ENCODE data around the gene PLCB2. TPM values are rescaled to one million over a fixed set of nuclear protein-coding genes. Genes with fewer than 3 reads are reported as not detected.

PLCB2 gene
- 4.3 and 8.7 TPM in 2 replicates for total RNA-seq (2014; rRNA removed; shearing (Covaris generic); ENCODE audit: low replicate concordance)

DNA sequence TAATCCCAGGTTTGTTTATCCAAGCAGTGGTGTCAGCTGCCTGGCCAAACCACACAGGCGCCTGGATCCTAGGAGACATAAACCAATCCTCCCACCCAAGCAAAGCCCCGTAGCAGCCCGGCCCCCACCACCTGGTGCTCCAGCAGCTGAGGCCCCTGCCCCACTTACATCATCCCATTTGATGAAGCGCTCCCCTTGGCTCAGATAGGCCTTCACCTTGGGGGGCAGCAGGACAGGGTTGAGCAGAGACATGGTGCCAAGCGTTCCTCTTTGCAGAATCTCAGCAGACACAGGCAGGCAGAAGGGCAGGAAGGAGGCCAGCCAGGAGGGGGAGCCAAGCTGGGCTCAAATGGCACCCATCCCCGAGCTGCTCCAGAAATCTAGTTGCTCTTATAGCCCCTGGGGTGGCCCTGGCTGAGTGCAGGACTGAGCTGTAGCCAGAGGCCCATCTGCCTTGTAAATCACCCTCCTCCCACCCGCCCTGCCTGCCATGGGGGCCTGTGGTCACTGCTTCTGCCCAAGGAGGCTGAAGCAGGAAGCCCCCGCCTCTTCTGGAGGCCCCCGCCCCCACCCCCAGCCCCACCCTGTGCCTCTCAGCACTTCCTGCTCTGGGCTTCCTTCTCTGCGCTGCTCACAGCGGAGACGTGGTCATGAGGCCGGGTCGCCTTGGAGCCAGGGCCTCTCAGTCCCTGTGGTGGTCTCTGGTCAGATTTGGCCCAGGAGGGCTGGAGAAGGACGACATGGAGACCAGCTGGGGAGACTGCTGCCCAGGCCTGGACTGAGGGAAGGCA lies at the start of gene PLCB2:
TSS of gene PLCB2 (minus strand) at position 515 of the 791 bp plus-strand sequence. CDS start at position 252, 263 bp downstream.
- Histone ChIP-seq H3K27me3 (ENCODE audit: low read length) (no peaks in the 10 kb centered on the region), H3K79me2 (ENCODE audit: low read length) (no peaks in the 10 kb centered on the region), H3K27ac (ENCODE audit: low read length) (peak within 1 kb of the TSS; percentile 70), H3K9ac (ENCODE audit: low read length) (peak within 1 kb of the TSS; percentile 65), H3K9me2 (replicated peaks; ENCODE audit: insufficient read depth, low read length) (no peaks in the 10 kb centered on the region), H3K4me3 (ENCODE audit: low read length) (peak within 1 kb of the TSS; percentile 59; the same call in 1 of the 2 replicates), H3K4me2 (ENCODE audit: low read depth, low read length, poor library complexity, severe bottlenecking) (peak within 1 kb of the TSS; percentile 74), H3K9me3 (ENCODE audit: low read length) (no peaks in the 10 kb centered on the region), H3K4me1 (ENCODE audit: low read length) (peaks cover 33% of the 10 kb centered on the region), H3K36me3 (ENCODE audit: insufficient read depth, low read length) (no peaks in the 10 kb centered on the region), H4K20me1 (ENCODE audit: insufficient read depth, low read depth, low read length) (no peaks in the 10 kb centered on the region), H2AFZ (ENCODE audit: low read length) (no peak within 1 kb of the TSS)
- DNase-seq, result peak; percentile 74

DNA sequence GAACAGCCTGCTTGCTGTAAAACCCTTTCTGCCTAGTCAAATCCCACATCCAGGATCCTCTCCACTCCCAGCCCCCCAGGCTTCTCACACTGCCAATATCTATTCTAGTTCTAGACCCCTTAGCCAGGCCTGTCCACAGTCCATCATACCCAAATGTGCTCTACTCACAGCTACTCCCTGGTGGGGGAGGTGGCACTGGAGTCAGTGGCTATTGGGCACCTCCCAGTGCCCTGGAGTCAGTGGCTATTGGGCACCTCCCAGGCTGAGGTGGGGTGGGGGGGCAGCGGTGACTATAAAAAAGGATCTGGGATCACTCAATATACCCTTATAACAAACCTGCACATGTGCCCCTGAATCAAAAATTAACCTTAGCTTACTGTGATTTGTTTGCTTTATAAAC lies 49.5 kb upstream of the PLCB2 start:
- H3K4me1 ChIP-seq (ENCODE audit: low read length), result peaks cover 15% of the 10 kb centered on the region
- peak overlapping the region; percentile 79 for H3K4me2 ChIP-seq (ENCODE audit: low read depth, low read length, poor library complexity, severe bottlenecking)
- H3K9ac ChIP-seq (ENCODE audit: low read length), result no peak overlapping the region
- H4K20me1 ChIP-seq (ENCODE audit: insufficient read depth, low read depth, low read length), result no peaks in the 10 kb centered on the region; the same call in 1 of the 2 replicates
- H3K9me2 ChIP-seq (replicated peaks; ENCODE audit: insufficient read depth, low read length), result no peaks in the 10 kb centered on the region
- no peaks in the 10 kb centered on the region for H3K36me3 ChIP-seq (ENCODE audit: insufficient read depth, low read length)
- H2AFZ ChIP-seq (ENCODE audit: low read length), result no peak overlapping the region
- no peak overlapping the region for H3K27ac ChIP-seq (ENCODE audit: low read length)
- H3K4me3 ChIP-seq (ENCODE audit: low read length), result peak overlapping the region; percentile 72
- H3K9me3 ChIP-seq (ENCODE audit: low read length), result no peaks in the 10 kb centered on the region
- H3K27me3 ChIP-seq (ENCODE audit: low read length), result no peaks in the 10 kb centered on the region
- no peak for DNase-seq
- no peaks in the 10 kb centered on the region for H3K79me2 ChIP-seq (ENCODE audit: low read length)

DNA sequence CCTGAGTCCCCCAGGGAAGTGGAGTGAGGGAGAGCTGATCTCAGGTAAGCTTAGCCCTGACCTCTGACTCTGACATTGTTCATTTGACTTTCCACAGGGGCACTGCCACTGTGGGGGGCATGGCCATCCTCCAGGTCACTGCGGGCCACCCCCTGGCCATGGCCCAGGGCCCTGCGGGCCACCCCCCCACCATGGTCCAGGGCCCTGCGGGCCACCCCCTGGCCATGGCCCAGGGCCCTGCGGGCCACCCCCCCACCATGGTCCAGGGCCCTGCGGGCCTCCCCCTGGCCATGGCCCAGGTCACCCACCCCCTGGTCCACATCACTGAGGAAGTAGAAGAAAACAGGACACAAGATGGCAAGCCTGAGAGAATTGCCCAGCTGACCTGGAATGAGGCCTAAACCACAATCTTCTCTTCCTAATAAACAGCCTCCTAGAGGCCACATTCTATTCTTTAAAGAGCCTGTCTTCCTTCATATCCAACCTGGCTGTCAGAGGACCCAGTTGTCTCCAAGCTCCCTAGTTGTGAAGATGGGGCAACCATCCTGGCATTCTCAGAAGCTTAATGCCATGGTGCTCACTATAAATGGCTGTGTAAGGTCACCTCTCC lies 48.3 kb upstream of the PLCB2 start:
- Histone ChIP-seq H3K4me3 (ENCODE audit: low read length) (no peak overlapping the region), H3K9me3 (ENCODE audit: low read length) (no peaks in the 10 kb centered on the region), H3K27ac (ENCODE audit: low read length) (no peak overlapping the region), H3K36me3 (ENCODE audit: insufficient read depth, low read length) (no peaks in the 10 kb centered on the region), H3K4me1 (ENCODE audit: low read length) (peaks cover 15% of the 10 kb centered on the region), H3K9me2 (replicated peaks; ENCODE audit: insufficient read depth, low read length) (no peaks in the 10 kb centered on the region), H3K27me3 (ENCODE audit: low read length) (no peaks in the 10 kb centered on the region), H4K20me1 (ENCODE audit: insufficient read depth, low read depth, low read length) (no peaks in the 10 kb centered on the region), H3K79me2 (ENCODE audit: low read length) (no peaks in the 10 kb centered on the region), H3K4me2 (ENCODE audit: low read depth, low read length, poor library complexity, severe bottlenecking) (no peak overlapping the region), H2AFZ (ENCODE audit: low read length) (no peak overlapping the region), H3K9ac (ENCODE audit: low read length) (no peak overlapping the region)
- DNase-seq, result no peak

DNA sequence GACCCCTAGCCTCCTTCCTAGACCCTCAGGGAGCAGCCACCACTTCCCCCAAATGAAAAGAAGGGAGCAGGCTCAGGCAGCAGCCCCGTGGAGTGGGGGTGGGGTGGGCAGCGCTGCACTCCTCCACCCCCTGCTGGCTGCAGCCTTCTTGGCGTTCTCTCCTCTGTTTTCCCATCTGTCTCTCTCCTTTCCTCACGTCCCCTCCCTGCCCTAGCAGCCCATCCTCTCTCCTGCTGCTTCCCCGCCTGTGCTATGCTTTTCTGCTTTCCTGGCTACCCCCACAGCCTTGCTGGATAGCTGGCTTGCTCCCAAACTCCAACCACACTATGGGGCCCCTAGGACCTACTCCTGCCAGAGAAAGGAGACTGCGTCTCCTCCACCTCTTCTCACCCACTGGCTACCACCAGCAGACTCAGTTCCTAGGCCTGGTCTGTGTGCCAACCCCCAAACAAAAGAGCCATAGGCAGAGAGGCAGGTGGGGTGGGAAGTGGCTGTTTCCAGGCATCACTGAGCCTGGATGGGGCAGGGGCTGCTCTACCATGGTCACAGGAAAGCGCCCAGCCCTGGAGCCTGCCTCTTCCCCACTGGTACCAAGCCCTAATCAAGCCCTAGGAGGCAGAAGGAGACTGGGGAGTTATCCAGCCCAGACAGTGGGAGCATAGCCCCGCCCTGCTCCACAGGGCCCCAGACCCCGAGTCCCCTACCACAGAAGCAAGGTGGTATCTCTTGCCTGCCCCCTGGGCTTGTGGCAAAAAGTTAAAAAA lies 46.9 kb upstream of the PLCB2 start:
- H3K9me3 ChIP-seq (ENCODE audit: low read length), result no peaks in the 10 kb centered on the region
- no peak overlapping the region for H3K4me3 ChIP-seq (ENCODE audit: low read length)
- H3K4me1 ChIP-seq (ENCODE audit: low read length), result peaks cover 15% of the 10 kb centered on the region
- no peaks in the 10 kb centered on the region for H3K36me3 ChIP-seq (ENCODE audit: insufficient read depth, low read length)
- no peak overlapping the region for H3K4me2 ChIP-seq (ENCODE audit: low read depth, low read length, poor library complexity, severe bottlenecking)
- H4K20me1 ChIP-seq (ENCODE audit: insufficient read depth, low read depth, low read length), result no peaks in the 10 kb centered on the region
- peak; percentile 56 for DNase-seq
- no peak overlapping the region for H3K27ac ChIP-seq (ENCODE audit: low read length)
- H2AFZ ChIP-seq (ENCODE audit: low read length), result no peak overlapping the region
- no peaks in the 10 kb centered on the region for H3K79me2 ChIP-seq (ENCODE audit: low read length)
- no peaks in the 10 kb centered on the region for H3K9me2 ChIP-seq (replicated peaks; ENCODE audit: insufficient read depth, low read length)
- H3K27me3 ChIP-seq (ENCODE audit: low read length), result no peaks in the 10 kb centered on the region
- no peak overlapping the region for H3K9ac ChIP-seq (ENCODE audit: low read length)

- H3K9me2 ChIP-seq (replicated peaks; ENCODE audit: insufficient read depth, low read length), result no peaks in the 10 kb centered on the region
- H2AFZ ChIP-seq (ENCODE audit: low read length), result no peak overlapping the region
- H4K20me1 ChIP-seq (ENCODE audit: insufficient read depth, low read depth, low read length), result no peaks in the 10 kb centered on the region
- no peaks in the 10 kb centered on the region for H3K9me3 ChIP-seq (ENCODE audit: low read length)
- H3K27ac ChIP-seq (ENCODE audit: low read length), result no peak overlapping the region
- H3K4me1 ChIP-seq (ENCODE audit: low read length), result peaks cover 10% of the 10 kb centered on the region
- H3K4me3 ChIP-seq (ENCODE audit: low read length), result no peak overlapping the region
- H3K27me3 ChIP-seq (ENCODE audit: low read length), result no peaks in the 10 kb centered on the region
- no peak overlapping the region for H3K9ac ChIP-seq (ENCODE audit: low read length)
- H3K4me2 ChIP-seq (ENCODE audit: low read depth, low read length, poor library complexity, severe bottlenecking), result no peak overlapping the region
- H3K79me2 ChIP-seq (ENCODE audit: low read length), result no peaks in the 10 kb centered on the region
- no peak for DNase-seq
- no peaks in the 10 kb centered on the region for H3K36me3 ChIP-seq (ENCODE audit: insufficient read depth, low read length)
Measured at GRCh38 chr15:40353697-40354096, 46.0 kb upstream of the PLCB2 start.

GRCh38 chr15:40352281-40352901 lies 44.7 kb upstream of the PLCB2 start:
- H3K79me2 ChIP-seq (ENCODE audit: low read length), result no peaks in the 10 kb centered on the region
- H3K4me1 ChIP-seq (ENCODE audit: low read length), result peaks cover under 1% of the 10 kb centered on the region
- no peaks in the 10 kb centered on the region for H3K9me3 ChIP-seq (ENCODE audit: low read length)
- no peak overlapping the region for H3K27ac ChIP-seq (ENCODE audit: low read length)
- H3K4me2 ChIP-seq (ENCODE audit: low read depth, low read length, poor library complexity, severe bottlenecking), result no peak overlapping the region
- no peaks in the 10 kb centered on the region for H4K20me1 ChIP-seq (ENCODE audit: insufficient read depth, low read depth, low read length)
- H3K27me3 ChIP-seq (ENCODE audit: low read length), result no peaks in the 10 kb centered on the region
- no peak overlapping the region for H3K9ac ChIP-seq (ENCODE audit: low read length)
- no peaks in the 10 kb centered on the region for H3K9me2 ChIP-seq (replicated peaks; ENCODE audit: insufficient read depth, low read length)
- H2AFZ ChIP-seq (ENCODE audit: low read length), result no peak overlapping the region
- H3K4me3 ChIP-seq (ENCODE audit: low read length), result no peak overlapping the region
- H3K36me3 ChIP-seq (ENCODE audit: insufficient read depth, low read length), result no peaks in the 10 kb centered on the region
- DNase-seq, result no peak

DNA sequence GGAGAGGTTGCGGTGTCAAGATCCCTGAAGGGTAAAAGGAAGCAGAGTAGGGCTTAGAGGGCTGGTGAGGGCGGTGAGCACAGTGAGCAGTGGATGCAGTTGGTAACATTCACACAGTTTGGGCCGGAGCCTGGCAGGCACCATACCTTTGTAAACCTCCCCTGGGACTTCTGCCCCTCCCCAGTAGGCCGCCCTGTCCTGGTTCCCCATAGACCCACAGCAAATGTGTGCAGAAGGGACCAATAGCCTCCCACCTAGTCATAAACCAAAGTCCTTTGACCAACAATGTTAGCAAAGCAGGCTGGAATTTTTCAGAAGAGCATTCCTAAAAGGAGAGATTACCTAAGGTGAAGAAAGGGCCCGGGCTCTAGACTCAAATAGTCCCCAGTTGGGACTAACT lies 41.4 kb upstream of the PLCB2 start:
- H3K4me3 ChIP-seq (ENCODE audit: low read length), result no peak overlapping the region
- no peaks in the 10 kb centered on the region for H3K36me3 ChIP-seq (ENCODE audit: insufficient read depth, low read length)
- H3K27ac ChIP-seq (ENCODE audit: low read length), result no peak overlapping the region
- no peaks in the 10 kb centered on the region for H3K27me3 ChIP-seq (ENCODE audit: low read length)
- 0 out of 2 replicates have a peak, but pooled peaks cover 2% of the 10 kb centered on the region for H3K4me1 ChIP-seq (ENCODE audit: low read length)
- no peaks in the 10 kb centered on the region for H3K9me3 ChIP-seq (ENCODE audit: low read length)
- H3K9ac ChIP-seq (ENCODE audit: low read length), result no peak overlapping the region
- no peak for DNase-seq
- no peaks in the 10 kb centered on the region for H4K20me1 ChIP-seq (ENCODE audit: insufficient read depth, low read depth, low read length)
- no peak overlapping the region for H3K4me2 ChIP-seq (ENCODE audit: low read depth, low read length, poor library complexity, severe bottlenecking)
- H3K9me2 ChIP-seq (replicated peaks; ENCODE audit: insufficient read depth, low read length), result no peaks in the 10 kb centered on the region
- H2AFZ ChIP-seq (ENCODE audit: low read length), result no peak overlapping the region
- no peaks in the 10 kb centered on the region for H3K79me2 ChIP-seq (ENCODE audit: low read length)

Data from Karpas-422 (cell line).